Body of pancreas (tissue), 4 donors: Measurements from ENCODE around the gene HCST. TPM values are rescaled to one million over a fixed set of nuclear protein-coding genes. Genes with fewer than 3 reads are reported as not detected.

Source experiments
- ATAC-seq: fragments of 150-250 bp; one replicate; pipeline ENCODE4 v1.9.1; 2016
- DNase-seq, 4 donors: peaks; one replicate each; pipeline ENCODE4 v3.0.0-alpha.2; 2019
- H3K27ac ChIP-seq, 4 donors: fragments of 200-600 bp; sonication (generic); 1 replicate in 3 of 4; 2 replicates in 1 of 4; pipeline versions ENCODE4 v1.5.1 to v1.6.1; 2016 to 2019; ENCODE audit warnings: mild to moderate bottlenecking in 1 of 4, mixed read lengths in 1 of 4, moderate library complexity in 1 of 4
- H3K27me3 ChIP-seq, 2 donors: fragments of 200-600 bp; sonication (generic); one replicate each; pipeline ENCODE4 v1.6.0; 2016; ENCODE audit warnings: mild to moderate bottlenecking in 1 of 2
- H3K36me3 ChIP-seq, 2 donors: fragments of 200-600 bp; sonication (generic); replicated peaks in 1 of 2; 2 replicates each; pipeline ENCODE4 v1.5.1; 2016; ENCODE audit warnings: low read depth in 2 of 2; ENCODE audit not compliant: insufficient read depth in 1 of 2
- H3K4me1 ChIP-seq: fragments of 200-600 bp; sonication (generic); one replicate; pipeline ENCODE4 v1.6.0; 2016
- H3K4me3 ChIP-seq, 2 donors: fragments of 200-600 bp; sonication (generic); 1 replicate in 1 of 2; 2 replicates in 1 of 2; pipeline ENCODE4 v1.5.1; 2016 to 2019
- H3K9me3 ChIP-seq, 3 donors: fragments of 200-600 bp; sonication (generic); 1 replicate in 2 of 3; 2 replicates in 1 of 3; pipeline ENCODE4 v1.5.1; 2016
- CTCF ChIP-seq, 7 experiments: fragments of 450-650 bp in 4 of 7; fragments of 200-600 bp in 3 of 7; sonication (generic) in 3 of 7; IDR thresholded peaks; one replicate each; pipeline ENCODE4 v1.5.1; 2016 to 2019; ENCODE audit warnings: antibody characterized with exemption in 7 of 7
- POLR2A ChIP-seq, 3 donors: fragments of 450-650 bp; IDR thresholded peaks; one replicate each; pipeline ENCODE4 v1.6.1; 2016; ENCODE audit warnings: antibody characterized with exemption in 3 of 3, mild to moderate bottlenecking in 2 of 3
- WGBS, 2 donors: methylation state at CpG; one replicate each; pipeline ENCODE4 v1.1.5; 2017; 5-methylcytosine and 5-hydroxymethylcytosine counted together
- intact Hi-C: fragments of 100-400 bp; cut with DNase I; formaldehyde crosslinking; loops from one replicate; pipeline ENCODE4 v1.15.1; 2023
- total RNA-seq, 2 donors: library from RNA; depleted of rRNA; stranded (reverse); fragments of >200 nt; gene quantifications; one replicate each; pipeline ENCODE4 v1.1.0, GENCODE V29; 2016

Gene HCST
- total RNA-seq, 2 donors from 2014 or later = 5.2 TPM; not detected in 1

GRCh38 chr19:35896643-35897040, 5.7 kb upstream of the HCST start:
- TF ChIP-seq CTCF (IDR thresholded peaks at IDR 0.05) (no peak), POLR2A (IDR thresholded peaks at IDR 0.05) (no peak)
- peaks cover 0 to 2% of the 10 kb centered on the region in 2 donors for H3K36me3 ChIP-seq
- DNase-seq = no peak
- H3K27ac ChIP-seq = no peak overlapping the region
- no peak overlapping the region for H3K4me3 ChIP-seq
- no peaks in the 10 kb centered on the region for H3K9me3 ChIP-seq
- no peaks in the 10 kb centered on the region for H3K27me3 ChIP-seq
- WGBS, 2 donors = 93% methylated on average over 12 of the region's 13 CpGs; no CpG with 5 or more reads in 1 of the 2 donors
- peaks cover 18% of the 10 kb centered on the region for H3K4me1 ChIP-seq
- intact Hi-C loops = no loop called here
- no peak for ATAC-seq

- no peaks in the 10 kb centered on the region for H3K9me3 ChIP-seq
- H3K27ac ChIP-seq = peak overlapping the region in 1 of 4 donors; percentile 64
- H3K36me3 ChIP-seq = peaks cover 0 to 2% of the 10 kb centered on the region in 2 donors
- H3K4me3 ChIP-seq = no peak overlapping the region
- H3K4me1 ChIP-seq = peaks cover 18% of the 10 kb centered on the region
- intact Hi-C loops = no loop called here
- no peaks in the 10 kb centered on the region for H3K27me3 ChIP-seq
- no peak for TF ChIP-seq POLR2A (IDR thresholded peaks at IDR 0.05)
- no peak for TF ChIP-seq CTCF (IDR thresholded peaks at IDR 0.05)
- WGBS, 2 donors = 80 to 86% methylated on average over 12 to 13 of the region's 13 CpGs
- DNase-seq = no peak
- no peak for ATAC-seq
Observed at GRCh38 chr19:35897706-35898451, 4.5 kb upstream of the HCST start.

- peaks cover 18% of the 10 kb centered on the region for H3K4me1 ChIP-seq
- DNase-seq = no peak
- no peak for ATAC-seq
Observed at GRCh38 chr19:35898499-35898809, 3.9 kb upstream of the HCST start.

GRCh38 chr19:35899547-35900214, 2.6 kb upstream of the HCST start:
- Histone ChIP-seq H3K27me3 (no peaks in the 10 kb centered on the region), H3K4me1 (peaks cover 18% of the 10 kb centered on the region), H3K9me3 (no peaks in the 10 kb centered on the region), H3K36me3 (peaks cover 0 to 2% of the 10 kb centered on the region in 2 donors), H3K27ac (peak overlapping the region; percentile 59 to 92 (median 72)), H3K4me3 (peak overlapping the region; percentile 26 to 56)
- TF ChIP-seq POLR2A (IDR thresholded peaks at IDR 0.05) = peak in 1 of 3 donors; percentile 21
- TF ChIP-seq CTCF (IDR thresholded peaks at IDR 0.05) = no peak
- 0% methylated on average over 5 to 37 of the region's 43 CpGs for WGBS, 2 donors
- ATAC-seq (peak; percentile 89), DNase-seq (peak; percentile 80 to 87 (median 84))
- intact Hi-C loops = no loop called here

More at GRCh38 chr19:35898499-35898809, 3.9 kb upstream of the HCST start:
- intact Hi-C loops = no loop called here
- H3K27ac ChIP-seq = peak overlapping the region; percentile 43 to 92 (median 72)
- TF ChIP-seq CTCF (IDR thresholded peaks at IDR 0.05) = no peak
- no peak for TF ChIP-seq POLR2A (IDR thresholded peaks at IDR 0.05)
- peak overlapping the region; percentile 26 to 56 for H3K4me3 ChIP-seq
- no peaks in the 10 kb centered on the region for H3K27me3 ChIP-seq
- peaks cover 0 to 2% of the 10 kb centered on the region in 2 donors for H3K36me3 ChIP-seq
- 10 to 11% methylated on average over 2 to 17 of the region's 17 CpGs for WGBS, 2 donors
- H3K9me3 ChIP-seq = no peaks in the 10 kb centered on the region
